NB4 (cell line): ENCODE measurements around the gene ETDC.

Source experiments
- POLR2A ChIP-seq: IDR thresholded peaks from 2 replicates; pipeline ENCODE4 v1.6.1; 2011; ENCODE audit warnings: mild to moderate bottlenecking; ENCODE audit not compliant: insufficient read length; ENCODE audit errors: extremely low read depth
- TF ChIP-seq, protein P1 (sequence below): IDR thresholded peaks from one replicate; pipeline ENCODE4 v1.5.1; 2012; ENCODE audit warnings: low read depth, low read length

DNA sequence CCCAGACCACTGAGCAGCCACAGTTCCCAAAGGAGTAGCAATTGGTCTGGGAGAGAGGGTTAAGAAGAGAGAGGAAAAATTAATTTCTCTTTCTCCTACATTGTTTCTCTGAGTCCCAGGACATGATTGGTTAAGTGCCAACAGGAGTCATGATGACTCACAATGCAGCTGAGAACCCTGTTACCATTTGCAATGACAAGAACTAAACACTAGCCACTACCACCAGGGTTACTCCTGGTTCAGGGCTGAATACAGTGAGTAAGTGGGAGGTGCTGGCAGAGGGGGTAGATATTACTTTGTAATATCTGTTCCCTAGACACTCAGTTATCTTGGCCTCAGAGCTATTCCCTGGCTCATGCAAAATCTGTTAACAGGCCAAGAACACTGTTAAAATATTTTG lies 18.0 kb downstream of the ETDC start:
- TF ChIP-seq, protein P1, sequence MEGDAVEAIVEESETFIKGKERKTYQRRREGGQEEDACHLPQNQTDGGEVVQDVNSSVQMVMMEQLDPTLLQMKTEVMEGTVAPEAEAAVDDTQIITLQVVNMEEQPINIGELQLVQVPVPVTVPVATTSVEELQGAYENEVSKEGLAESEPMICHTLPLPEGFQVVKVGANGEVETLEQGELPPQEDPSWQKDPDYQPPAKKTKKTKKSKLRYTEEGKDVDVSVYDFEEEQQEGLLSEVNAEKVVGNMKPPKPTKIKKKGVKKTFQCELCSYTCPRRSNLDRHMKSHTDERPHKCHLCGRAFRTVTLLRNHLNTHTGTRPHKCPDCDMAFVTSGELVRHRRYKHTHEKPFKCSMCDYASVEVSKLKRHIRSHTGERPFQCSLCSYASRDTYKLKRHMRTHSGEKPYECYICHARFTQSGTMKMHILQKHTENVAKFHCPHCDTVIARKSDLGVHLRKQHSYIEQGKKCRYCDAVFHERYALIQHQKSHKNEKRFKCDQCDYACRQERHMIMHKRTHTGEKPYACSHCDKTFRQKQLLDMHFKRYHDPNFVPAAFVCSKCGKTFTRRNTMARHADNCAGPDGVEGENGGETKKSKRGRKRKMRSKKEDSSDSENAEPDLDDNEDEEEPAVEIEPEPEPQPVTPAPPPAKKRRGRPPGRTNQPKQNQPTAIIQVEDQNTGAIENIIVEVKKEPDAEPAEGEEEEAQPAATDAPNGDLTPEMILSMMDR = no peak
- TF ChIP-seq POLR2A = no peak
